Parathyroid adenoma (tissue), 2 donors: ENCODE data around the gene VAMP3.

Experiments
- H2AFZ ChIP-seq: fragments of 300-600 bp; sonication (generic); one replicate; pipeline ENCODE4 v1.7.0; 2017; ENCODE audit warnings: antibody characterized with exemption, mild to moderate bottlenecking
- H3K27ac ChIP-seq: fragments of 300-600 bp; sonication (generic); one replicate; pipeline ENCODE4 v1.7.0; 2017
- H3K27me3 ChIP-seq: fragments of 300-600 bp; sonication (generic); one replicate; pipeline ENCODE4 v1.7.0; 2017; ENCODE audit warnings: low read length; ENCODE audit not compliant: control insufficient read depth, insufficient read depth
- H3K36me3 ChIP-seq: fragments of 300-600 bp; sonication (generic); one replicate; pipeline ENCODE4 v1.7.0; 2017; ENCODE audit warnings: low read length; ENCODE audit not compliant: control insufficient read depth, insufficient read depth
- H3K4me1 ChIP-seq: fragments of 300-600 bp; sonication (generic); one replicate; pipeline ENCODE4 v1.7.0; 2017; ENCODE audit warnings: control low read depth
- H3K4me2 ChIP-seq: fragments of 300-600 bp; sonication (generic); one replicate; pipeline ENCODE4 v1.7.0; 2017; ENCODE audit warnings: low read length
- H3K4me3 ChIP-seq: fragments of 300-600 bp; sonication (generic); one replicate; pipeline ENCODE4 v1.7.0; 2017; ENCODE audit warnings: low read depth, low read length
- H3K79me2 ChIP-seq: fragments of 300-600 bp; sonication (generic); one replicate; pipeline ENCODE4 v1.7.0; 2017; ENCODE audit warnings: control low read depth
- H3K9ac ChIP-seq: fragments of 300-600 bp; sonication (generic); one replicate; pipeline ENCODE4 v1.7.0; 2017; ENCODE audit warnings: mild to moderate bottlenecking
- H3K9me3 ChIP-seq: fragments of 300-600 bp; sonication (generic); one replicate; pipeline ENCODE4 v1.7.0; 2017; ENCODE audit warnings: low read length; ENCODE audit not compliant: control insufficient read depth
- CTCF ChIP-seq: fragments of 300-600 bp; sonication (generic); IDR thresholded peaks from one replicate; pipeline ENCODE4 v1.7.0; 2017; ENCODE audit warnings: antibody characterized with exemption, mild to moderate bottlenecking
- donor health status: primary hyperparathyroidism.

The VAMP3 gene

GRCh38 chr1:7727809-7728471, 43.2 kb upstream of the VAMP3 start:
- no peaks in the 10 kb centered on the region for H3K79me2 ChIP-seq
- no peak overlapping the region for H2AFZ ChIP-seq
- no peak overlapping the region for H3K27ac ChIP-seq
- H3K4me3 ChIP-seq, result no peak overlapping the region
- TF ChIP-seq CTCF, result no peak
- H3K9ac ChIP-seq, result no peak overlapping the region
- no peaks in the 10 kb centered on the region for H3K9me3 ChIP-seq
- H3K4me2 ChIP-seq, result no peak overlapping the region
- no peaks in the 10 kb centered on the region for H3K4me1 ChIP-seq
- no peaks in the 10 kb centered on the region for H3K36me3 ChIP-seq
- H3K27me3 ChIP-seq, result no peaks in the 10 kb centered on the region

DNA sequence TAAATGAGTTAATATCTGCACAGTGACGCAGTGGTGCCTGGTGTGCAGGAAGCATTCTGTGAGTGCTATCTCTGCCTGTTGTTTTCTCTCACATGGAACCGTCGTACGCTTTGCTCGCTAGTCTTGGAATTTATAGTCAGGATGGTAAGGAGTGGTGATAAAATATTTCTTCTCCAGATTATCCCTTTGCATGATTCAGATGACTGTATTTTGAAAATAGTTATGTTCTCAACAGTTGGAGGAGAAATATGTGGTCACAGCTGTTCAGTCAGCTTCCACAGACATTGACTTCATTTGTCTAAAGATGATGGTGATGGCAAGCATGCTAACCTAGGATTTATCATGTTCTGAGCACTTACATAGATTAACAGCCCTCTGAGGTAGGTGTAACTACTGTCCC, 41.3 kb upstream of the VAMP3 start:
- Histone ChIP-seq H3K9ac (no peak overlapping the region), H3K9me3 (no peaks in the 10 kb centered on the region), H3K4me2 (no peak overlapping the region), H2AFZ (no peak overlapping the region), H3K27me3 (no peaks in the 10 kb centered on the region), H3K4me1 (no peaks in the 10 kb centered on the region), H3K79me2 (no peaks in the 10 kb centered on the region), H3K36me3 (no peaks in the 10 kb centered on the region), H3K27ac (no peak overlapping the region), H3K4me3 (no peak overlapping the region)
- TF ChIP-seq CTCF, result no peak

- Histone ChIP-seq H3K4me2 (no peak overlapping the region), H2AFZ (no peak overlapping the region), H3K4me3 (no peak overlapping the region), H3K27me3 (no peaks in the 10 kb centered on the region), H3K36me3 (no peaks in the 10 kb centered on the region), H3K27ac (no peak overlapping the region), H3K9ac (no peak overlapping the region), H3K79me2 (no peaks in the 10 kb centered on the region), H3K9me3 (no peaks in the 10 kb centered on the region), H3K4me1 (no peaks in the 10 kb centered on the region)
- TF ChIP-seq CTCF, result no peak
These were observed 38.8 kb upstream of the VAMP3 start for GRCh38 chr1:7732331-7732730.

DNA sequence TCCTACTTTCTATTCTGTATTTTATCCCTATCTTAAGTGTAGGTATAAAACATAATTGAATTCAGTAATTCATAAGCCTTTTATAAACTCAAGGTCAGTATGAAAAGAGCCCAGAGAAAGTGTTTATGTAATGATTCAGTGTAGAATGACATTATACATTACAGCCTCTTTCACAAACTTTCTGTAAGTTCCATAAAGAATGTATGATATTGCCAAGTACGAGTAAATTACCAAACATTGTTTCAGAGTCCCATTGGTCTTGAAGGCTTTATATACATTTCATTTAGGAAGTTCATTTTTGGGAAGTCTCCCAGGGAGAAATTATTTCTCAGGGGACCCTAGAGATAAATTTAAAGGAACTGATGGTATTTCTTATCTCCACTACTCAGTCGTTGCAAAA, 37.8 kb upstream of the VAMP3 start:
- H3K4me1 ChIP-seq, result no peaks in the 10 kb centered on the region
- no peaks in the 10 kb centered on the region for H3K36me3 ChIP-seq
- no peak for TF ChIP-seq CTCF
- H3K4me3 ChIP-seq, result no peak overlapping the region
- H3K4me2 ChIP-seq, result no peak overlapping the region
- H3K9me3 ChIP-seq, result no peaks in the 10 kb centered on the region
- no peaks in the 10 kb centered on the region for H3K79me2 ChIP-seq
- no peak overlapping the region for H3K9ac ChIP-seq
- H3K27ac ChIP-seq, result no peak overlapping the region
- no peaks in the 10 kb centered on the region for H3K27me3 ChIP-seq
- no peak overlapping the region for H2AFZ ChIP-seq

DNA sequence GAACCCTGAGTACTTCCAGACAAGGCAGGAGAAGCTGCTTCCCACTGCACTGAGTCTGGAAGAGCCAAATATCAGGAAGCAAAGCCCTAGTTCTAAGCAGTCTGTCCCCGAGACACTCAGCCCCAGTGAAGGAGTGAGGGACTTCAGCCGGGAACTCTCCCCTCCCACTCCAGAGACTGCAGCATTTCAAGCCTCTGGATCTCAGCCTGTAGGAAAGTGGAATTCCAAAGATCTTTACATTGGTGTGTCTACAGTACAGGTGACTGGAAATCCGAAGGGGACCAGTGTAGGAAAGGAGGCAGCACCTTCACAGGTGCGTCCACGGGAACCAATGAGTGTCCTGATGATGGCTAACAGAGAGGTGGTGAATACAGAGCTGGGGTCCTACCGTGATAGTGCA, 33.1 kb upstream of the VAMP3 start:
- no peak overlapping the region for H2AFZ ChIP-seq
- H3K27ac ChIP-seq, result no peak overlapping the region
- TF ChIP-seq CTCF, result no peak
- H3K4me1 ChIP-seq, result no peaks in the 10 kb centered on the region
- H3K9ac ChIP-seq, result no peak overlapping the region
- H3K9me3 ChIP-seq, result no peaks in the 10 kb centered on the region
- H3K79me2 ChIP-seq, result no peaks in the 10 kb centered on the region
- H3K36me3 ChIP-seq, result no peaks in the 10 kb centered on the region
- no peak overlapping the region for H3K4me2 ChIP-seq
- H3K27me3 ChIP-seq, result no peaks in the 10 kb centered on the region
- H3K4me3 ChIP-seq, result no peak overlapping the region
